Suppressor macrophage treated with lipopolysaccharide for 1 hour (primary cell): ENCODE results near the gene ZNF511.

ENCODE experiments used
- DNase-seq, 3 donors: peaks; one replicate each; pipeline ENCODE4 v3.0.0-alpha.2; 2020 to 2022

The ZNF511 gene

DNA sequence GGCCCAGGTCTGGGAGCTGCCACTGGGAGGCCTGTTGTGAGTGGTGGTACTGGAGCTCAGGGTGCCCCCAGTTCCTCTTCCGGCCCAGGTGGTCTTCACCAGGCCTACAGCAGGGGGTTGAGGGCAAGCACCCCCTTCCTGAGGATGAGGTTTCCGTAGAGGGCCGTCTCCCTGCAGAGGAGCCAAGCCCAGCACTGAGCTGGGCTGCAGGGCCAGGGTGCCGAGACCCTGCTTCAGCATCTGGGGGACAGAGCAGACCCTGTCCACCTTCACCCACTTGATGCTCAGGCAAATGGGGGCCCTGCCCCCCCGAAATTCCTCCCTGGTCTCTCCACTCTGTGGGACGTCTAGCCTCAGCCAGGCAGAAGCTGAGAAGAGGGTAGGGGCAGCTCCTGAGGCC, 46.6 kb downstream of the ZNF511 start:
- no peak for DNase-seq

DNA sequence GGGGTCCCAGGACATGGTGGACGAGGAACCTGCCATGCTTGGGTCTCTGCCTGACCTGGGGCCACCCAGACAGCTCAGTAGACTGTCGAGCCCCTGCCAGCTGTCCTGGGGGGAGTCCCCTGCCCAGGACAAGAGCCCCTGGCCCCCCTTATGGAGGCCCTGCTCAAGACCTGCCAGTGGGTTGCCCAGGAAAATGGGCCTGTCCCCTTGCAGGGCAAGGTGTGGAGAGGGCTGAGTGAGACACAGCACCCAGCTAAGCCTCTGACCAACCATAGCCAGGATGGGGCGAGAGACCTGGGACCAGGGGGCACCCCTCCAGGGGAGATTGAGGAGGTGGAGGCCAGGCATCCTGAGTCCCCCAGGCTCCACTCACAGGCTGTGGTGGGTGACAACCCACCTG, 47.3 kb downstream of the ZNF511 start:
- no peak for DNase-seq

DNA sequence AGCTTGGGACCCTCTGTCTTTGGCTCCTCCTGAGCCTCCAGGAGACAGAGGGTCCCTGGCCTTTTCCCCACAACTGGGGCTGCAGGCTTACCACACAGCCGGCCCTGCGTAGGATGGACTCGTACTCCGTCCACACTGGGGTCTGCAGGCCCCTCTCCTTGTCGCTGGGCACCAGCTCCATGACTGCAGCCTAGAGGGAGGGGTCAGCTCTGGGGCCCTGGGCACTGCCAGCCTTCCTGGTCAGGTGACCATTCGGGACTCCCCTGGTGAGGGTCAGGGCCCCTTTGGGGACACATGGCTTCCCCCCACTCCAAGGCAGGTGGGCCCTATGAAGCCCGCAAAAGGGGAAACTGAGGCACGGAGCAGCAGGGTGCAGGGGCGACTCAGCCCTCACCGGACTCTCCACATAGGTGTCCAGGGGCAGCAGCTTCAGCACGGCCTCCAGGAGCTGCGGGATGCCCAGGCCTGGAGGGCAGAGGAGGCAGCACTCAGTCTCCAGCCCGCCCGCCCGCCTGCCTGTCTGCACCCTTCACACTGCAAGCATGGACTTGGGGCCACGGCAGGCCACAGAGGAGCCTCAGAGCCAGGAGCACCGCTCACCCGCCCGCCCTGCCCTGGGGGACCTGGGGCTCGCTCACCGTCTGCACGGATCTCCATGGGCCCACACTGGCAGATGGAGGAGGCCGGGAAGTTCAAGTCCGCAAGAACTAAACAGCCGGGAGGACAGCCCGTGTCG, 48.0 kb downstream of the ZNF511 start:
- no peak for DNase-seq

DNA sequence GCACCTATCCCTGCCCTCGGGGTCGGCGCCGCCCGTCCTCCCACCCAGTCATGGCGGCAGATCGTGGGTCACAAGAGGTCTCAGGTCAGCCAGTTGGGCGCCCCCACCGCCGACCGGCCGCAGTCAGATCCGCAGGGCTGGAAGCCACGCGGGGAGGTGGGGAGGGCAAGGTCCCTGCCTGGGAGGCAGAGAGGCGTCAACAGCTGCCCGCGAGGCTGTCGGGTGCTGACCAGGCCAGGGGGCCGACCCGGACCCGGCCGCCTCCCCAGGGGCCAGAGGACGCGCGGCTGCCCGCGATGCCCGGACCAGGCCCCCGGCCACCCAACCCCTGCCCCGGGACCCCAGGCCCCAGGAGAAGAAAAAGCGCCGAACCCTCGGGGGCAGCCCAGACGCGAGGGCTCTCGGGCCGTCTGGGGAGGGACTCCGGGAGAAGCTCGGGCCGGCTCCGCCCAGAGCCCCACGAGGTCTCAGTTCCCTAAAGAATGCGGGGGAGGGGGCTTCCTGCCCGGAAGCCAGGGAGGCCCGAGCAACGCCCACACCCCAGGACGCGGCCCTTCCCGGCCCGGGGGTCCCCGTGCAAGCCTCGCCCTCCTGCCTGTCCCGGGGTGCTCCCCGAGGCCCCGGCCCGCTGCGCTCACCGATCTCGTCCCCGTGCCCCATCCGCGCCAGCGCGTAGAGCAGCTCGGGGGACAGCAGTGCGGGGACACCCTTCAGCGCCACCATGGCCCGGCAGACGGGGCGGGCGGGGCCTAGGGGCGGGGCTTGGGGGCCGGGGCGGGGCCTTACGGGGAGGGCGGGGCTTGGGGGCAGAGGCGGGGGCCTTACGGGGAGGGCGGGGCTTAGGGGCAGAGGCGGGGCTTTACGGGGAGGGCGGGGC, 48.8 kb downstream of the ZNF511 start, which contains the start of gene FUOM:
TSS of gene FUOM (minus strand) at position 735 of the 877 bp plus-strand sequence. CDS start at position 723, 12 bp downstream.
- peak; percentile 95 to 98 (median 95) for DNase-seq

DNA sequence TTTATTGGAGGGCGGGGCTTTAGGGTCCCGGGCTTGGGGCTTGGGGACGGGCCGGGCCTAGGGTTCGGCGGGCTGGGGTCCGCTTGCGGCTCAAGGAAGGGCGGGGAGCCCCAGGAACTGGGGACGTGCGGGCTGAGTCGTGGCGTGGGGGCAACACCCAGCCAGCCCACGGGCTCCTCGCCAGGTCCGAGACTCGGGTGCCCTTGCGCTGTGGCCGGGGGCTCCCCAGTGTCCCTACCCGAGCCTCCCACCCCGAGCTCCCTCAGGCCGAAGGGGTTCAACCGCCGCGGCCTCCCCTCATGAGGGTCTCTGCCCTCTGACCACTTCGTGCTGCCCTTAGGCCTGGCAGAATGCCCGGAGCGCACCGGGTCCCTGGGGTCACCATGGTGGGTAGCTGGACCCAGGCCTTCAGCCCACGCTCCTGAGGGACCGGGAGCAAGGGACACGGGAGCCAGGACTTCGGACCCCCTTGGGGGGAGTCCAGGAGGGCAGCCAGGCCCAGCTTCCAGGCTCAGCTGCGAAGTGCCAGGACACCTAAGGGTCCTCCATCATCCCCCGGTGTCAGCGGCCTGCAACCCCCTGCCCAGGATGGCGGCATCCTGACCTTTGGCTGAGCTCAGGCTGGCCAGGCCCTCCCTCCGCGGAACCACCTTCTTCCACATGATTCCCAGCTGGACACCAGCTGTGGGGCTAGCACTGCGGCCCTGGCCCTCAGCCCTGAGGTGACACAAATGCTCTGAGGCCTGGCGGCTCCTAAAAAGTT, 49.6 kb downstream of the ZNF511 start:
- DNase-seq = no peak

DNA sequence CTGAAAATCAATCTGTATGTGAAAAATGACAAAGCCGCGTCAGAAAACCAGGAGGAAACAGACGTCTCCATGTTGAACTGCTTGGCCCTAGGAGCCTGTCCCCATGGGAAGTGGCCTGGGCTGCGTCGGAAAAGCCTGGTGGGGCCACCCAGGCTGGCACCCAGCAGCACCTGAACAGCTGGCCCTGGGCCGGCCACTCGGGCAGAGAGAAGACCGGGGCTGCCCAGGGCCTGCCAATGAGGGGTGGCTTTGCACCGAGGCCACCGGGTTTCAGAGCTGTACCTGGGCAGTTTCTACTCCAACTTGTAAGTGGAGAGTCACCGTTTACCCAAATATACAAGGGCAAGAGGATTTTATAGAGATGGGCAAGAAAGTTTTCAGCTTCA, 50.2 kb downstream of the ZNF511 start:
- DNase-seq = no peak

DNA sequence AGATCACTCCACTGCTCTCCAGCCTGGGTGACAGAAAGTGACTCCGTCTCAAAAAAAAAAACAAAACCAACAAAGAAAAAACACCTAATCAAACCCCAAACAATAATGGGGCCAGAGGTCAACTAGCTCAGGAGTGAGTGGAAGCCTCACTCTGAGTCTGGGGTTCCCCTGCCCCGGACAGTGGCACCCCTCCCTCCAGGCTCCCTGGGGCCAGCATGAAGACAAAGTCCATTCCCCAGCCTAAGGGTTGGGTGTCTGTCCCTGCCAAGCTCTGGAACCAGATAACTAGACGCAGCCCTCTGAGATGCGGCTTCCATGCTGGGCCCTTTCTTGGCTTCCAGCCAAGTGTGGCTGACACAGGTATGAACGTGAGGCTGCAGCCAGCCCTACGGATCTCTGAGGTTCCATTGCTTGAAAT, 50.8 kb downstream of the ZNF511 start:
- DNase-seq = no peak

DNA sequence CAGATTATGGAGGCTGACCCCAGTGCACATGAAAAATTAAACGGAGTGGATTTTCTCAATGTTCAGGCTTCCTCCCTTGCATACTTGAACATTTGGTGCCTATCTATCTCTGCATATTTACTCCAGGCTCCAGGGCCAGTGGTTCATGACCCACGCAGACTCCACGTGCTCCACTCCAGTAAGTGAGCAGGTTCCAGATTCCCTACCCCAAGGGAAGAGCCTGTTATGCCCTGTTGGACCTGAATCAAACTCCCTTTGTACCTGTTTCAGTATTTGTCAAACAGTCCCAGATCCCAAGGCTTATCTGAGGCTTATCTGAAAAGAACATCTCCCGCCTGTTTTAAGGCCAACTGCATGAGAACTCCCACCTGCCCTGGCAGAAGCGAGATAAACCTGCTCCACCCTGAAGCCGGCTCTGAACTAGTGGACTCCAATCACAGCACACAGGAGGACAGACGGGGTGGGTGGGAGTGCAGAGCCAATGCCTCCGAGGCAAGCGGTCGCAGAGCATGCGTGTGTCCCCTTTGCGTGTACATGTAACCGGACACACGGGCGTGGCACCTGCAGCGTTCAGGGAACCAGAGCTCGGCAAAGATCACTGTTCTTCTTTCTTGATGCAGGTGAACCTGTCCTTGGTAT, 51.4 kb downstream of the ZNF511 start:
- DNase-seq = no peak

DNA sequence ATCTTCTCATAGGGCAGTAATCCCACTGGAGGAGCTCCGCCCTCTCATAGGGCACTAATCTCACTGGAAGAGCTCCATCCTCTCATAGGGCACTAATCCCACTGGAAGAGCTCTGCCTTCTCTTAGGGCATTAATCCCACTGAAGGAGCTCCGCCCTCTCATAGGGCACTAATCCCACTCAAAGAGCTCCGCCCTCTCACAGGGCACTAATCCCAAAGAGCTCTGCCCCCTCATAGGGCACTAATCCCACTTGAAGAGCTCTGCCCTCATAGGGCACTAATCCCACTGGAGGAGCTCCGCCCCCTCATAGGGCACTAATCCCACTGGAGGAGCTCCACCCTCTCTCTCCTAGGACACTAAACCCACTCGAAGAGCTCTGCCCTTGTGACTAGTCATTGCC, 52.5 kb downstream of the ZNF511 start:
- DNase-seq = no peak

DNA sequence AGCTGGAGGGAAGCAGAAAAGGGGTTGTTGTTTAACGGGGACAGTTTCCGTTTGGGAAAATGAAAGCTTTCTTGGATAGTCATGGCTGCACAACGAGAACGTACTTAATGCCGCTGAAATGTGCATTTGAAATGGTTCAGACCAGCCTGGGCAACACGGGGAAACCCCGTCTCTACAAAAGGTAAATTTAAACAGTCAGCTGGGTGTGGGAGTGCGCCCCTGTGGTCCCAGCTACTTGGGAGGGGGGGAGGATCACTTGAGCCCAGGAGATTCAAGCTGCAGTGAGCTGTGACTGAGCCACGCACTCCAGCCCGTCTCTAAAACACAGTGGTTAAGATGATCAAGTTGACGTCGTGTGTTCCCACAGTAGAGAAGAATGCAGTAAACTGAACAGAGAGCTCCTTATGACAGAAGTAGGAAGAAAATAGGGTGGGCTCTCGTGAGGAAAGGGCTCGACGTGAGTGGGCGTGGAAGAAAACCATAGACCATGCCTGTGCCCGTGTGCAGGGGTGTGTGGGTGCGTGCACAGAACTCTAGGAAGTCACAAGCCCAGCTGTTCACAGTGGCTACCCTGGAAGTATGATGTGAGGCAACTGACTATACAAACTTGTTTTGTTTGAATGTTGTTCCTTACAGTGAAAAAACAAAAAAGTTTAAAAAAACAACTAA, 53.2 kb downstream of the ZNF511 start:
- no peak for DNase-seq
